GM23338 (cell line): ENCODE data around the gene TMEM163. TPM values are rescaled to one million over a fixed set of nuclear protein-coding genes. Genes with fewer than 3 reads are reported as not detected.
A peak's percentile ranks its signal among the peaks of the same experiment; 100 is the strongest.

Source experiments
- ATAC-seq: fragments of 200-7000 bp; cut with Tn5 transposase; 3 replicates; pipeline ENCODE4 v1.9.1; 2020
- DNase-seq: peaks from one replicate; pipeline ENCODE4 v3.0.0-alpha.2; 2015; ENCODE audit warnings: low spot score
- H2AFZ ChIP-seq: fragments of 200-600 bp; sonication (generic); 2 replicates; pipeline ENCODE4 v1.8.0; 2016; ENCODE audit warnings: antibody characterized with exemption, mild to moderate bottlenecking, moderate library complexity
- H3F3A ChIP-seq: fragments of 200-600 bp; sonication (generic); replicated peaks from 2 replicates; pipeline ENCODE4 v1.8.0; 2017; ENCODE audit warnings: antibody characterized with exemption, mixed run types, low read depth
- H3K27ac ChIP-seq: fragments of 200-600 bp; sonication (generic); 2 replicates; pipeline ENCODE4 v1.6.1; 2016; ENCODE audit warnings: low read depth
- H3K27me3 ChIP-seq: fragments of 200-600 bp; sonication (generic); 2 replicates; pipeline ENCODE4 v1.8.0; 2016; ENCODE audit warnings: mild to moderate bottlenecking, mixed run types, moderate library complexity; ENCODE audit not compliant: insufficient read depth
- H3K36me3 ChIP-seq: fragments of 200-600 bp; sonication (generic); 2 replicates; pipeline ENCODE4 v1.8.0; 2016; ENCODE audit warnings: mild to moderate bottlenecking; ENCODE audit not compliant: insufficient read depth
- H3K4me1 ChIP-seq: fragments of 200-600 bp; sonication (generic); 2 replicates; pipeline ENCODE4 v1.8.0; 2016; ENCODE audit warnings: mild to moderate bottlenecking, moderate library complexity; ENCODE audit not compliant: insufficient read depth
- H3K4me2 ChIP-seq: fragments of 200-600 bp; sonication (generic); 2 replicates; pipeline ENCODE4 v1.7.1; 2017; ENCODE audit warnings: mixed run types
- H3K4me3 ChIP-seq: fragments of 200-600 bp; sonication (generic); 2 replicates; pipeline ENCODE4 v1.6.1; 2016; ENCODE audit warnings: mixed run types
- H3K79me2 ChIP-seq: fragments of 200-600 bp; sonication (generic); replicated peaks from 2 replicates; pipeline ENCODE4 v1.8.0; 2017; ENCODE audit warnings: mild to moderate bottlenecking; ENCODE audit not compliant: insufficient read depth
- H3K9me2 ChIP-seq: fragments of 200-600 bp; sonication (generic); 2 replicates; pipeline ENCODE4 v1.8.0; 2017; ENCODE audit not compliant: insufficient read depth
- H4K20me1 ChIP-seq: fragments of 200-600 bp; sonication (generic); replicated peaks from 2 replicates; pipeline ENCODE4 v1.8.0; 2017; ENCODE audit warnings: mild to moderate bottlenecking; ENCODE audit not compliant: insufficient read depth
- H3K27ac Mint-ChIP-seq: 2 replicates; pipeline ENCODE4 v1.8.0; 2020; ENCODE audit warnings: inconsistent platforms, mild to moderate bottlenecking, moderate library complexity, mixed read lengths
- H3K27me3 Mint-ChIP-seq: 3 replicates; pipeline ENCODE4 v1.8.0; 2022; ENCODE audit warnings: low read depth, mild to moderate bottlenecking, moderate library complexity, mixed read lengths, inconsistent platforms; ENCODE audit not compliant: insufficient read depth, poor library complexity
- H3K36me3 Mint-ChIP-seq: 3 replicates; pipeline ENCODE4 v1.8.0; 2021; ENCODE audit warnings: low read depth, mild to moderate bottlenecking, inconsistent platforms, moderate library complexity, mixed read lengths
- H3K4me1 Mint-ChIP-seq: 3 replicates; pipeline ENCODE4 v1.8.0; 2020; ENCODE audit warnings: mild to moderate bottlenecking, inconsistent platforms, mixed read lengths
- H3K4me3 Mint-ChIP-seq: 3 replicates; pipeline ENCODE4 v1.8.0; 2021; ENCODE audit warnings: moderate library complexity, mild to moderate bottlenecking, inconsistent platforms, mixed read lengths
- H3K9me3 Mint-ChIP-seq: 3 replicates; pipeline ENCODE4 v1.8.0; 2020; ENCODE audit warnings: moderate library complexity, mild to moderate bottlenecking, inconsistent platforms, mixed read lengths
- EZH2 ChIP-seq: fragments of 200-600 bp; sonication (generic); IDR thresholded peaks from one replicate; pipeline ENCODE4 v1.8.0; 2017; ENCODE audit warnings: antibody characterized with exemption, mild to moderate bottlenecking, low read depth; ENCODE audit not compliant: unreplicated experiment
- EZH2phosphoT487 ChIP-seq: fragments of 200-600 bp; sonication (generic); IDR thresholded peaks from one replicate; pipeline ENCODE4 v1.8.1; 2018; ENCODE audit warnings: antibody characterized with exemption; ENCODE audit not compliant: unreplicated experiment
- STAT1 ChIP-seq: IDR thresholded peaks from one replicate; pipeline ENCODE4 v1.6.1; 2016; ENCODE audit warnings: antibody characterized with exemption; ENCODE audit not compliant: unreplicated experiment
- ZNF114 ChIP-seq: fragments of 250-450 bp; sonication (Bioruptor Pico); IDR thresholded peaks from 2 replicates; pipeline ENCODE4 v1.5.0; 2020; ENCODE audit warnings: mild to moderate bottlenecking, moderate library complexity
- polyA plus RNA-seq: library from polyadenylated mRNA; unstranded; fragments of >200 nt; fragmentation: Nextera tagmentation; extraction: Ambion mirVana; gene quantifications from 2 replicates; pipeline ENCODE4 v1.2.1, GENCODE V29; 2016
- total RNA-seq: library from RNA; depleted of rRNA; stranded (reverse); fragments of >200 nt; shearing (Covaris generic); gene quantifications from 2 replicates; pipeline ENCODE4 v1.2.3, GENCODE V29; 2014
- TF ChIP-seq, protein P1 (sequence below): IDR thresholded peaks from one replicate; pipeline ENCODE4 v1.6.1; 2018; ENCODE audit warnings: antibody characterized with exemption; ENCODE audit not compliant: unreplicated experiment
- TF ChIP-seq, protein P2 (sequence below), 2 experiments: fragments of 200-600 bp in 1 of 2; sonication (generic) in 1 of 2; conservative IDR thresholded peaks; 2 replicates each; pipeline versions ENCODE4 v1.5.1 to v1.6.1; 2016 to 2017; ENCODE audit warnings: antibody characterized with exemption in 2 of 2, low read depth in 2 of 2, mild to moderate bottlenecking in 2 of 2, moderate library complexity in 1 of 2

The TMEM163 gene
- total and polyA plus RNA-seq, 2 experiments from 2014 or later = 1.1 to 1.8 TPM

- H3K9me2 ChIP-seq = no peaks in the 10 kb centered on the region
- no peak overlapping the region for H3K27ac ChIP-seq
- H3F3A ChIP-seq = no peaks in the 10 kb centered on the region
- H3K4me3 ChIP-seq = no peak overlapping the region
- Mint-ChIP-seq H3K9me3 (no peaks in the 10 kb centered on the region), H3K4me1 (peaks cover 9% of the 10 kb centered on the region; the same call in 2 of the 3 replicates), H3K4me3 (no peak overlapping the region), H3K36me3 (no peaks in the 10 kb centered on the region), H3K27me3 (no peaks in the 10 kb centered on the region), H3K27ac (no peak overlapping the region)
- ATAC-seq (no peak), DNase-seq (no peak)
- no peaks in the 10 kb centered on the region for H3K27me3 ChIP-seq
- H3K36me3 ChIP-seq = no peaks in the 10 kb centered on the region
- peaks cover 5% of the 10 kb centered on the region; the same call in 1 of the 2 replicates for H3K4me1 ChIP-seq
- H3K4me2 ChIP-seq = no peak overlapping the region
- H4K20me1 ChIP-seq = 0 out of 2 replicates have a peak, but pooled peaks cover 3% of the 10 kb centered on the region
- TF ChIP-seq ZNF114 (no peak), EZH2 (no peak), STAT1 (no peak)
- TF ChIP-seq, protein P1, sequence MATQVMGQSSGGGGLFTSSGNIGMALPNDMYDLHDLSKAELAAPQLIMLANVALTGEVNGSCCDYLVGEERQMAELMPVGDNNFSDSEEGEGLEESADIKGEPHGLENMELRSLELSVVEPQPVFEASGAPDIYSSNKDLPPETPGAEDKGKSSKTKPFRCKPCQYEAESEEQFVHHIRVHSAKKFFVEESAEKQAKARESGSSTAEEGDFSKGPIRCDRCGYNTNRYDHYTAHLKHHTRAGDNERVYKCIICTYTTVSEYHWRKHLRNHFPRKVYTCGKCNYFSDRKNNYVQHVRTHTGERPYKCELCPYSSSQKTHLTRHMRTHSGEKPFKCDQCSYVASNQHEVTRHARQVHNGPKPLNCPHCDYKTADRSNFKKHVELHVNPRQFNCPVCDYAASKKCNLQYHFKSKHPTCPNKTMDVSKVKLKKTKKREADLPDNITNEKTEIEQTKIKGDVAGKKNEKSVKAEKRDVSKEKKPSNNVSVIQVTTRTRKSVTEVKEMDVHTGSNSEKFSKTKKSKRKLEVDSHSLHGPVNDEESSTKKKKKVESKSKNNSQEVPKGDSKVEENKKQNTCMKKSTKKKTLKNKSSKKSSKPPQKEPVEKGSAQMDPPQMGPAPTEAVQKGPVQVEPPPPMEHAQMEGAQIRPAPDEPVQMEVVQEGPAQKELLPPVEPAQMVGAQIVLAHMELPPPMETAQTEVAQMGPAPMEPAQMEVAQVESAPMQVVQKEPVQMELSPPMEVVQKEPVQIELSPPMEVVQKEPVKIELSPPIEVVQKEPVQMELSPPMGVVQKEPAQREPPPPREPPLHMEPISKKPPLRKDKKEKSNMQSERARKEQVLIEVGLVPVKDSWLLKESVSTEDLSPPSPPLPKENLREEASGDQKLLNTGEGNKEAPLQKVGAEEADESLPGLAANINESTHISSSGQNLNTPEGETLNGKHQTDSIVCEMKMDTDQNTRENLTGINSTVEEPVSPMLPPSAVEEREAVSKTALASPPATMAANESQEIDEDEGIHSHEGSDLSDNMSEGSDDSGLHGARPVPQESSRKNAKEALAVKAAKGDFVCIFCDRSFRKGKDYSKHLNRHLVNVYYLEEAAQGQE = no peak
- TF ChIP-seq, protein P2, sequence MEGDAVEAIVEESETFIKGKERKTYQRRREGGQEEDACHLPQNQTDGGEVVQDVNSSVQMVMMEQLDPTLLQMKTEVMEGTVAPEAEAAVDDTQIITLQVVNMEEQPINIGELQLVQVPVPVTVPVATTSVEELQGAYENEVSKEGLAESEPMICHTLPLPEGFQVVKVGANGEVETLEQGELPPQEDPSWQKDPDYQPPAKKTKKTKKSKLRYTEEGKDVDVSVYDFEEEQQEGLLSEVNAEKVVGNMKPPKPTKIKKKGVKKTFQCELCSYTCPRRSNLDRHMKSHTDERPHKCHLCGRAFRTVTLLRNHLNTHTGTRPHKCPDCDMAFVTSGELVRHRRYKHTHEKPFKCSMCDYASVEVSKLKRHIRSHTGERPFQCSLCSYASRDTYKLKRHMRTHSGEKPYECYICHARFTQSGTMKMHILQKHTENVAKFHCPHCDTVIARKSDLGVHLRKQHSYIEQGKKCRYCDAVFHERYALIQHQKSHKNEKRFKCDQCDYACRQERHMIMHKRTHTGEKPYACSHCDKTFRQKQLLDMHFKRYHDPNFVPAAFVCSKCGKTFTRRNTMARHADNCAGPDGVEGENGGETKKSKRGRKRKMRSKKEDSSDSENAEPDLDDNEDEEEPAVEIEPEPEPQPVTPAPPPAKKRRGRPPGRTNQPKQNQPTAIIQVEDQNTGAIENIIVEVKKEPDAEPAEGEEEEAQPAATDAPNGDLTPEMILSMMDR (conservative IDR thresholded peaks at IDR 0.05; ENCODE audit: low read depth in 2 of 2) = no peak
- no peaks in the 10 kb centered on the region for H3K79me2 ChIP-seq
- H2AFZ ChIP-seq = no peak overlapping the region
These were observed 306.2 kb downstream of the TMEM163 start for GRCh38 chr2:134412639-134412999.

DNA sequence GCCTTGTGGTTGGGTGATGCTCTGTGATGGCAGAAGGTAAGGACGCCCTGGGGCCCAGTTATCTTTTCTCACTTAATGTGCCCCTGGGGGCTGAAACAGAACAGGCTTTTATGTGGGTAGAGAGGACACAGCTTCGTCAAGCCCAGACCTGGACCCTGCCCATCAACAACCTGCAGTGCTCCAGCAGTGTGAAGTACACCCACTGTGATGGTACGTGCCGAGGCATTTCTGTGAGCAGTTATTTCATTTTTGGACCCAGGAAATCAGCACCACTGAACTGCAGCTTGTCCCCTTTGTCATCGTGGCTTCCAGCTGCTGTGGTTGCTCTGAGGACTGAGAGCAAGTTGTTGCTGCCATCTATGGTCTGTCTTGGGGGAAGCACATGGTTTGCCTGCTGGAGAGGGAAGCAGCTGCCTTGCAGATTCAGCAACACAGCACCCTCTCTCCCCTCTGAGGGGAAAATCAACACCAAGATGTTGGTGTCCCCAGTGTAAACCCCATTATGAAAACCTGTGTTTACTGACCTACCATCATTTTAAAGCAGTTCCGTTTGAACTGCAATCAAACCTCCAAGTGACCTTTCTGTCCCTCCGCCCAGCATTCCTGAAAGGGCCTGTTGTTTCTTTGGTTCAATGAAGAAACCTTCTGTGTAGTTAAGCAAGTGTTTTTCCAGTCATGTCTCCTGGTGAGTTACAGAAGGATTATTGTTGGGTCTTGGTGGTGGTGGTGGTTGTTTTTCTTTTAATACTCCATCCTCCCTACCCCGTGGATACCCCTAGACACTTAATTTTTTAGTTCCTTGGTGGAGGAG, 306.8 kb downstream of the TMEM163 start:
- H3K4me1 ChIP-seq = peaks cover 5% of the 10 kb centered on the region; the same call in 1 of the 2 replicates
- H3K9me2 ChIP-seq = no peaks in the 10 kb centered on the region
- no peaks in the 10 kb centered on the region for H3K79me2 ChIP-seq
- ATAC-seq (peak; percentile 97), DNase-seq (peak; percentile 82)
- H3K36me3 Mint-ChIP-seq = no peaks in the 10 kb centered on the region
- no peak overlapping the region for H3K4me2 ChIP-seq
- no peaks in the 10 kb centered on the region for H3F3A ChIP-seq
- no peaks in the 10 kb centered on the region for H3K27me3 Mint-ChIP-seq
- H2AFZ ChIP-seq = no peak overlapping the region
- TF ChIP-seq, protein P2 (conservative IDR thresholded peaks at IDR 0.05; ENCODE audit: low read depth in 2 of 2) = peak; percentile 58 to 87
- TF ChIP-seq EZH2phosphoT487 = no peak
- H3K4me1 Mint-ChIP-seq = peaks cover 9% of the 10 kb centered on the region; the same call in 2 of the 3 replicates
- no peaks in the 10 kb centered on the region for H3K36me3 ChIP-seq
- H3K27ac Mint-ChIP-seq = no peak overlapping the region
- no peaks in the 10 kb centered on the region for H3K9me3 Mint-ChIP-seq
- no peak overlapping the region for H3K4me3 ChIP-seq
- no peak overlapping the region for H3K4me3 Mint-ChIP-seq
- 0 out of 2 replicates have a peak, but pooled peaks cover 3% of the 10 kb centered on the region for H4K20me1 ChIP-seq
- H3K27ac ChIP-seq = 0 out of 2 replicates have a peak overlapping the region, but pooled peaks have one; percentile 36
- H3K27me3 ChIP-seq = no peaks in the 10 kb centered on the region
